GM12878 (cell line): Measurements from ENCODE around the gene ADK. TPM values are rescaled to one million over a fixed set of nuclear protein-coding genes. Genes with fewer than 3 reads are reported as not detected.

Source experiments
- HCFC1 ChIP-seq: fragments of 150-350 bp; IDR thresholded peaks from 2 replicates; pipeline ENCODE4 v1.6.1; 2014; ENCODE audit warnings: low read length
- ZNF24 ChIP-seq: fragments of 450-650 bp; IDR thresholded peaks from 2 replicates; pipeline ENCODE4 v1.6.1; 2017; ENCODE audit warnings: antibody characterized with exemption, mild to moderate bottlenecking
- ZNF384 ChIP-seq: IDR thresholded peaks from 2 replicates; pipeline ENCODE4 v1.6.1; 2012; ENCODE audit warnings: low read depth, mild to moderate bottlenecking, low read length, improper control_type of control experiment, borderline replicate concordance
- polyA plus RNA-seq, 11 experiments: library from polyadenylated mRNA; depleted of rRNA in 4 of 11; unstranded in 6 of 11; stranded (reverse) in 5 of 11; fragments of >200 nt; fragmentation: Nextera tagmentation in 4 of 11; fragmentation: Illumina TruSeq in 1 of 11; extraction: Ambion mirVana in 4 of 11; extraction: Trizol in 1 of 11; gene quantifications; 1 replicate in 1 of 11; 2 replicates in 10 of 11; pipeline versions ENCODE4 v1.2.1 to v1.2.3, GENCODE V29; 2011 to 2016; ENCODE audit warnings: inconsistent platforms in 2 of 11, missing spikeins in 2 of 11, low read depth in 1 of 11
- small RNA-seq: library from RNA; depleted of rRNA; stranded (forward); fragments of <200 nt; gene quantifications from one replicate; pipeline ENCODE3, GENCODE V24; 2014
- total RNA-seq, 4 experiments: library from RNA; depleted of rRNA in 3 of 4; stranded (reverse); fragments of >200 nt in 3 of 4; fragmentation: Illumina TruSeq in 1 of 4; extraction: Trizol in 1 of 4; gene quantifications; 2 replicates each; pipeline versions ENCODE4 v1.2.1 to v1.2.3, GENCODE V29; 2013 to 2021

Gene ADK
- total and polyA plus RNA-seq, 10 of the 15 experiments (the other 5 are each of a cell fraction or from before 2014, with no cell fraction given) = 42.0 to 151 (median 81.6) TPM

DNA sequence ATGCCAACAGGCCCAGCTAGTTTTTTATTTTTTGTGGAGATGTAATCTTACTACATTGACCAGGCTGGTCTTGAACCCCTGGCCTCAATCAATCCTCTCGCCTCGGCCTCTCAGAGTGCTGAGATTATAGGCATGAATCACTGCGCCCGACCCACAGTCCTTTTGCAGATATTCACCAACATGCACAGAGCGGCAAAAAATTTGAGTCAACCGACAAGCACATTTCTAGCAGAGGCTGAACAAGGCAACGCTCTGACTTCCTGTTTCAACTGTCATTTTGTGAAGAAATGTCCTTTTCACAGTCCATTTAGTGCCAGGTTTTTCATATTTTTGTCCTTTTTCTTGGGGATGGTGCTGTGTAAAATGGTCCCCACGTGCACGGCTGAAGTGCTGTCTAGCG is 604.3 kb downstream of the ADK start (continued):
- no peak for TF ChIP-seq ZNF24
- no peak for TF ChIP-seq HCFC1
- TF ChIP-seq ZNF384 = no peak

Small RNA genes lying within 50 kb of the gene (small RNA-seq; reads per million reads assigned to genes)
- gene RF00019 (not detected), gene TIMM9P1 (not detected)

Other genes with a start within 250 kb of the ADK start
- gene PLAU, start 240.1 kb upstream of the ADK start, total RNA-seq (2014; rRNA removed) = 11.2 and 11.9 TPM in 2 replicates
- 9.3 and 16.0 TPM in 2 replicates for gene PLAU, start 240.1 kb upstream of the ADK start, total RNA-seq (2014; rRNA removed; fragmentation: Illumina TruSeq; extraction: Trizol)
- 15.2 and 17.1 TPM in 2 replicates for gene PLAU, start 240.1 kb upstream of the ADK start, total RNA-seq (2021)
- 2.0 and 2.5 TPM in 2 replicates for gene PLAU, start 240.1 kb upstream of the ADK start, polyA plus RNA-seq (2011; rRNA removed)
- 10.4 and 12.8 TPM in 2 replicates for gene PLAU, start 240.1 kb upstream of the ADK start, polyA plus RNA-seq (2014; fragmentation: Illumina TruSeq; extraction: Trizol)
- 1 to 10 TPM; 5.7 to 8.0 TPM for gene PLAU, start 240.1 kb upstream of the ADK start, polyA plus RNA-seq (2014; fragmentation: Nextera tagmentation; extraction: Ambion mirVana)
- 11.1 and 12.2 TPM in 2 replicates for gene PLAU, start 240.1 kb upstream of the ADK start, polyA plus RNA-seq (2014; rRNA removed)
- 10 to 100 TPM; 16.9 to 20.9 TPM for gene PLAU, start 240.1 kb upstream of the ADK start, polyA plus RNA-seq (2016; fragmentation: Nextera tagmentation; extraction: Ambion mirVana)
- gene VCL, start 153.1 kb upstream of the ADK start, total RNA-seq (2014; rRNA removed) = 22.5 and 23.6 TPM in 2 replicates
- 22.8 and 24.4 TPM in 2 replicates for gene VCL, start 153.1 kb upstream of the ADK start, total RNA-seq (2014; rRNA removed; fragmentation: Illumina TruSeq; extraction: Trizol)
- 49.3 and 54.6 TPM in 2 replicates for gene VCL, start 153.1 kb upstream of the ADK start, total RNA-seq (2021)
- 10.7 and 13.8 TPM in 2 replicates for gene VCL, start 153.1 kb upstream of the ADK start, polyA plus RNA-seq (2011; rRNA removed)
- gene VCL, start 153.1 kb upstream of the ADK start, polyA plus RNA-seq (2014; fragmentation: Illumina TruSeq; extraction: Trizol) = 28.8 and 29.0 TPM in 2 replicates
- gene VCL, start 153.1 kb upstream of the ADK start, polyA plus RNA-seq (2014; fragmentation: Nextera tagmentation; extraction: Ambion mirVana) = 1 to 10 TPM; 6.7 to 9.2 TPM
- gene VCL, start 153.1 kb upstream of the ADK start, polyA plus RNA-seq (2014; rRNA removed) = 24.3 and 25.1 TPM in 2 replicates
- 10 to 100 TPM; 38.4 to 39.0 TPM for gene VCL, start 153.1 kb upstream of the ADK start, polyA plus RNA-seq (2016; fragmentation: Nextera tagmentation; extraction: Ambion mirVana)
- 46.8 and 52.3 TPM in 2 replicates for gene AP3M1, start 393 bp upstream of the ADK start, total RNA-seq (2014; rRNA removed)
- gene AP3M1, start 393 bp upstream of the ADK start, total RNA-seq (2014; rRNA removed; fragmentation: Illumina TruSeq; extraction: Trizol) = 44.6 TPM in 2 replicates
- 46.7 and 48.6 TPM in 2 replicates for gene AP3M1, start 393 bp upstream of the ADK start, total RNA-seq (2021)
- gene AP3M1, start 393 bp upstream of the ADK start, polyA plus RNA-seq (2011; rRNA removed) = 83.4 and 108 TPM in 2 replicates
- gene AP3M1, start 393 bp upstream of the ADK start, polyA plus RNA-seq (2014; fragmentation: Illumina TruSeq; extraction: Trizol) = 70.9 and 96.8 TPM in 2 replicates
- gene AP3M1, start 393 bp upstream of the ADK start, polyA plus RNA-seq (2014; fragmentation: Nextera tagmentation; extraction: Ambion mirVana) = 10 to 100 TPM; 22.1 to 29.6 TPM
- 46.6 and 47.4 TPM in 2 replicates for gene AP3M1, start 393 bp upstream of the ADK start, polyA plus RNA-seq (2014; rRNA removed)
- gene AP3M1, start 393 bp upstream of the ADK start, polyA plus RNA-seq (2016; fragmentation: Nextera tagmentation; extraction: Ambion mirVana) = 10 to 100 TPM; 72.4 to 72.9 TPM